GM19035 (cell line): ENCODE results near the gene GDA.

ENCODE experiments used
- ATAC-seq: cut with Tn5 transposase; IDR thresholded peaks from one replicate; pipeline ENCODE4 v1.9.1; 2021; ENCODE audit not compliant: unreplicated experiment

Gene GDA

DNA sequence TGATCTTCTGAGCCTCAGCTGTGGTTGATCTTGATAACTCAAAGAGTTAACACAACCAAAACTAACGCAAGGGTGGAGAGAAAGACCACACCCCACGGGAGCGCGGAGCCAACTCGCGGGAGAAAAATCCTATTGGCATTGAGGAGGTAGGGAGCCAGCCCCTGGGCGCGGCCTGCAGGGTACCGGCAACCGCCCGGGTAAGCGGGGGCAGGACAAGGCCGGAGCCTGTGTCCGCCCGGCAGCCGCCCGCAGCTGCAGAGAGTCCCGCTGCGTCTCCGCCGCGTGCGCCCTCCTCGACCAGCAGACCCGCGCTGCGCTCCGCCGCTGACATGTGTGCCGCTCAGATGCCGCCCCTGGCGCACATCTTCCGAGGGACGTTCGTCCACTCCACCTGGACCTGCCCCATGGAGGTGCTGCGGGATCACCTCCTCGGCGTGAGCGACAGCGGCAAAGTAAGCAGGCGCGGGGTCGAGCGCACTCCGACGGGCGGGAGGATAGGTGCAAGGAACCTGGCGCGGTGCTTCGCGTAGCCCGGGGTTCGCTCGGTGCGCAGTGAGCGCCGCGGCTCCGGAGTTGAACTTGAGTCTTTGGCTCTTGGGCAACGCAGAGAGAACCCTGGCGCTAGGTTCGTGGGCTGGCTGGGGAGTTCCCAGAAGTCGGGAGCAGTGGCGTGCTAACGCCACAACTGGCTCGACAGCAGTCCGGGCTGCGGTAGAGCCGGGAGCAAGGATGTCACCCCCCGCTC is at the start of gene GDA:
GDA (plus strand) TSS at position 210 of the 745 bp plus-strand sequence; CDS start at position 330, 120 bp downstream.
- no peak for ATAC-seq

DNA sequence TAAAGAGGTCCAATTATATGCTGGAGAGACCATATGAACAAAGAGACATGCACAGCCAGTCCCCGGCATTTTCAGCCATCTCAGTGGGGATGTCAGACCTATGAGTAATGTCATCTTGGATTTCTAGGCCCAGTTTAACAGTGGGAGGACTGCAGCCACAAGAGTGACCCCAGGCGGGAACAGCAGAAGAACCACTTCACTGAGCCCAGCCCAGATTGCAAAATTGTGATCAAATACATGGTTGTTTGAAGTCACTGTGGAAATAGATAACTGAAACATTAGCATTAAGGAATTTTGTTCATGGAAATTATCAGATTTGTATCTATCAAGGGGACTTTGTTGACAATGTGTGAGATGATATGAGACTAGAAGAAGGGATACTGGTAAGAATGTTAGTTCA is 46.7 kb upstream of the GDA start:
- ATAC-seq: no peak

DNA sequence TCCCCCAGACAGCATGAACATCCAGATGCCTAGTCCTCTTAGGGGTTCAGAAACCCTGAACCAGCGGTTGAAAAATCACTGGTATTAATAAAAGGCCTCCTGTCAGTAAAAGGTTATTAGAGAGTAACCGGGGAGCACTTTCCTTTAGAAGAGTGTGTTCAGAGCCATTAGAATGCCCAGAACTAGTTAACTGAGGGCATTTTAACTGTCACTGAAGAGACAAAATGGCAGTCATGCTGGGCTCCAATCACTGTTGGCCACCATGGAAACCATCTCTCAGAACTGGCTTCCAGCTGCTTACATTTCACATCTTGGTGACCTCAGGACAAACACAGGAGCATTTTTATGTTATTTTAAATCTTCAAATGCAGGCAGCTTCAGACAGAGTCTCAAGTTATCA is 36.2 kb upstream of the GDA start:
- no peak for ATAC-seq

DNA sequence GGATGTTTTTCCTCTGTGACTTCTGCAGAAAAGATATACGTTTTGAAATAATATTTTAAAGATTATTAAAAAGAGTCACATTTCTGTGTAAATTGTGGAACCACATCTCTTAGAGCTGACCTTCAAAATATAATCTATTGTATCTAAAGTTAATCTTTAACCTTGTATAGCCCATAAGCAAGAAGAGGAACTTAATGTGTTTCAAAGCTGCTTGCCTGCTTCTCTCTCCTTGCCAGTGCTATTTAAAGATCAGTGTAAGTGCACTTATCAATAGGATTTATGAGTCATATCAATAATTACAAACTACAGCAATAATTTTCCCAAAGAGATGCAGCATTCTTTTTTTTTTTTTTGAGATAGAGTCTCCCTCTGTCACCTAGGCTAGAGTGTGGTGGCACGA is 29.4 kb upstream of the GDA start:
- ATAC-seq: no peak

DNA sequence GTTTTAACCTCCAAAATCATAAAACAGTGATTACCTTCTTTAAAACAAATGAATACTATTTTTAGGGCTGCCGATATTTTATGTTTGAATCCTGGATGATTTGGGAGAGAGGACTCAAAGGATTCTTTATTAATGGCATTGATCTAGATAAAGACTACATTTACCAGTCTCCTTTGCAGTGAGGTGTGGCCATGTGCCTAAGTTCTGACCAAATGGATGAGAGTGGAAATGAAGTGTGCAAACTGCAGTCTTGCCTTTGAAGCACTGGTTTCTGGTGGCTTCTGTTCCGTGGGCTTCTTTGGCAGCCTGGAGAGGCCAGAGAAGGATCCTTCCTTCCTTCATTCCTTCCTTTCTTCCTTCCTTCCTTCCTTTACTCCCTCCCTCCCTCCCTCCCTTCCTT is 24.3 kb upstream of the GDA start:
- no peak for ATAC-seq

DNA sequence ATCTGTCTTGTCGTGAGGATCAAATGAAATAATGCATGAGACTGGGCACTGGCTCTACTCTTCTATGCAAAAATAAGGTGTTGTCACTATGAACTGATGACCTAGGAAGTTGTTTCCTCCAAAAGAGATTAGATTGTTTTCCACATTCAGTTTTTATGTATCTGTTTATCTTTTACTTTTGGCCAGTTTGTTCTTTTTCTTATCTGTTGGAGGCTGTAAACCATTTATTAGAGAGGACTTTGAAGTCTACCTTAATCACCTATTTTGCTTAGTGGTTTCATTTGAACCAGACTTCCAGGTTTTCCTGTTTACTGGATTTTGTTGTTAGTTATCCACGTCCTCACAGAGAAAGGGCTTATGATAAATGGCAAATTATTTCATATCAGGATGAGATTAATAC is 21.5 kb upstream of the GDA start:
- ATAC-seq: no peak

DNA sequence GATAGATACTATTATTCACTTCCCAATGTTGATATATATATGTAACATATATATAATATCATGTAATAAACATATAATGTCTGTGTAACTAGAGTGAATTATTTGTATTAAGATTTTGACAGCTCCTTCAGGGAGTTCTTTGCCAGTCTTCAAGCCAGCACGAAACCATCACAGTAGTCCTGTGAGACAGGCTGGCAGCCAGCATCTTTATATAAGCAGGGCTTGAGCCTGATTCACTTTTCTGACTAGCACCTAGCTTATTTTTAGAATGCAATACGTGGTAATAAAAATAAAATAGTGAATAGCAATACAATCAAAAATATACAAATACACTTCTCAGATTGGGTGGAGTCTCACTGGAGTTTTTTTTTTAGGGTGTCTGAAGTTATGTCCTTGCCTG is 20.7 kb upstream of the GDA start:
- no peak for ATAC-seq

DNA sequence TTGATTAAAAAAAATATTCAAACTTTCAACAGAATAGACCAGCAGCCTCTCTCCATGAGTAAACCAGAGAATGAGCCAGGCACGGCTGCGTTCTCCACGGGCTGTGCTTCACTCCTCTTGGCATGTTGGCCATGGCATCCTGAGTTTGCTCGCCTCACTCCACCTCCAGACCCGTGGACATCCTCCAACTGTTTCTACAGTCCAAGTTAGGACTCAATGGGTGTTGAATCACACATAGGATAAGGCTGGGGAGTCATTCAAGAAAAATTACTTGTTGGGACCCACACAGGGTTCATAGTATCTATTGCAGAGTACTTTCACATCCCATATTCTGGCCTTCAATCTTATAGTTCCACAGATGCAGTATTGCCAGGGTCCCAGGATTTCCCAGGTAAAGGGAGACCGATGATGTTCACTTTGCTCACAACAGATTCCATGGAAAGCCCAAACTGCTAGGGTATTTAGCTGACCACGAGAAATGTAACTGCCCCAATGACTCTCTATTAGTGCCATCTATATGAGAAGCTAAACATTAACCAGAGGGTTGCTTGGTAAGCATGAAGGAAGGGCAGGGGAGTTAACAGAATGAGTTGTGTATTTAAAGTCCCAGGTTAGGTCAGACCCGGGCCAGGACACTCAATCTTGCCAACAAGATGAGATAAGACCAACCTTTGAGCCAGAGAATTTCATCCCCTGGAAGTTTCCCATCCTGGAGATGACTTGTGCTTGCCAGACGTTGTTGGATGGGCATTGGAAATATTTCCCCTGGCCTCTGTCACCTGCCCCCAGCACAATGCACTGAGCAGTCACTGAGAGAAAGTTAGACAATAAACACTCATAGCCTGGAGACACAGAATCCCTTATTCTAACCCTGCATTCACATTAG is 19.7 kb upstream of the GDA start:
- ATAC-seq: no peak

DNA sequence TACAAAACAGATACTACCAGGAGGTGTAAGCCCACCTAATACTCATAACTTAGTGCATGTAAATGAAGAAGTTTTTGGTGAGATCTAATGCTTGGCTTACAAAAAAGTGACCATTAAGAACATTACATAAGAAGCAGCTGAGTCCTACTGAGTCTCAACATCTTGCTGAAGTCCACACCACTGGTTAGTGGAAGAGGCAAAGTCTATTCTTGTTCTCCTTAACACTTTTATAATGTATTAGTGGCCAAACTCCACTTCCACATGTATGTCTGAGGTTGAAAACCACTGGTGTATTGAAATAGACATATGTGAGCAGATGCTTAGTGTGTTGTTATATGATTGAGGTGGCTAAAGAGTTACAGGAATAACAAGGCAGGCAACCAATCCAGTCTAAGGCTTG is 18.9 kb upstream of the GDA start:
- no peak for ATAC-seq

DNA sequence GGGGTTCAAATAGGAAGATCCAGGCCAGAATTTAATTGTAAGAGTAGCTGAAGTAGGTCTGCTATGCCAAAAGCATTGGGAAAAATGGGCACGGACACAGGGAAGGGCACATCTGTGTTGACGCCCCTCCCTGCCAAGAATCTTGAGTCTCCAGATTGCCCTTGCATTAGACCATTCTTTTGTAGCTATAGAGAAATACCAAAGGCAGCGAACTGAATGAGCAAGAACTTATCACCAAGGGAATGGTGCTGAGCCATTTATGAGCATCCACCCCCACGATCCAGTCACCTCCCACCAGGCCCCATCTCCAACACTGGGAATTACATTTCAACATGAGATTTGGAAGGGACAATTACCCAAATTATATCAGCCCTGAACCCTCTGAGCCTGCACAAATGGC is 18.0 kb upstream of the GDA start:
- no peak for ATAC-seq

DNA sequence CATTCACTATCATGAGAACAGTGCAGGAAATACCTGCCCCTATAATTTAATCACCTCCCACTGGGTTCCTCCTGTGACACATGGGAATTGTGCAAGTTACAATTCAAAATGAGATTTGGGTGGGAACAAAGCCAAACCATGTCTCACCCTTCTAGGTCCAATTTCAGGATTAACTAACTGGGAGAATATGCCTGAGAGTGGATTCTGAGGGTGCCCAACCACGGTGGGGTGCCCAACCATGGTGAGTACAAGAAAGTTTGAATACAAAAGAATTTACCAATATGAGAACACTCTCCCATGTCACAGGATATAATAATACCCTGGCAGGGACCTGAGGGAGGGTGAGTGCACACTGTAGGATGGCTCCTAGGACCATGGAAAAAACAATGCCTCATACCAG is 17.2 kb upstream of the GDA start:
- ATAC-seq: no peak

DNA sequence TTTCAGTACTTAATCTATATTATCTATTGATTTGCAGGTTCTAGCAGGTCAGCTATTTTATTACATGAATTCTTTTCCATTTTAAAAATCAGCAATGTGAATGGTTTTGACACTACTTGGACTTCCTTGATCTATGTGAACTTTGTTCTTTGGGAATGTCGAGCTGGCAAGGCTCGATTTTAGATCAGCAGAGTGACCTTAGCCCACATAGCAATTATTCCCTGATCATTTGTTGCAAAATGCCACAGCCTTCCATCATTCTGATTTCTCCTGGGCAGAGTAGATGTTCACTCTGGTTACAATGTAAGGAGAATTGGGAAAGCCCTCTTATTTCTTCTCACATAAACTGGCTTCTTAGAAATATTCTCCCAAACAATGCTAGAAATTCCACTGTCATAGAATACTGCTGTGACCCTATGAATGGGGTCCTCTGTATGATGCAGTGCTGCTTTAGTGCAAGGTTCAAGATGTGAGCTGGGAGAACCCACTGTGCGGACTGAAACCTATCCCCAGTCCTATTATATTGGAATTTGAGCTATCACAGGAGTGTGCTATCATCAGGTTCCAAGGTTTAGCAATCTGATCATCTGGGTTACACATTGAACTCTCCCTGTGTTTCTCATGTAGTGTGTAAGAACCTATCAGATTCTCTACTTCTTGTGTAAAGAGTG is 15.7 kb upstream of the GDA start:
- no peak for ATAC-seq

DNA sequence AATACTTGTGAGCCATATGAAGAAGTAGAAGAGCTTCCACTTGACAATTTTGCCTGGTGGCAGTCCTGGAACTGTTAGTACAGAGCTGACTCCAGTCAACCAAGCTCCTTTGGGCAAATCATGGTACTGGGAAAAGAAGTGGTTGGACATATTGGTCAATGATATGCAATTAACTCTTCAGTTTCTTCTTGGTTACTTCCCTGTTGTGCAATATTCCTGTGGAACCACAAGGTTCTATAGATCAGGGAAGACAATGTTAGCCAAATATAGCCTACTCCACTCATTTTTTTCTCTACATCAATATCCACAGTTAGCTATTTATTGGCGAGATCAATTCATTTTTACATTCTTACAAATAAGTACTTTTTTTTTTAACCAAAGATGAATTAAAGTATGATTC is 14.4 kb upstream of the GDA start:
- no peak for ATAC-seq

DNA sequence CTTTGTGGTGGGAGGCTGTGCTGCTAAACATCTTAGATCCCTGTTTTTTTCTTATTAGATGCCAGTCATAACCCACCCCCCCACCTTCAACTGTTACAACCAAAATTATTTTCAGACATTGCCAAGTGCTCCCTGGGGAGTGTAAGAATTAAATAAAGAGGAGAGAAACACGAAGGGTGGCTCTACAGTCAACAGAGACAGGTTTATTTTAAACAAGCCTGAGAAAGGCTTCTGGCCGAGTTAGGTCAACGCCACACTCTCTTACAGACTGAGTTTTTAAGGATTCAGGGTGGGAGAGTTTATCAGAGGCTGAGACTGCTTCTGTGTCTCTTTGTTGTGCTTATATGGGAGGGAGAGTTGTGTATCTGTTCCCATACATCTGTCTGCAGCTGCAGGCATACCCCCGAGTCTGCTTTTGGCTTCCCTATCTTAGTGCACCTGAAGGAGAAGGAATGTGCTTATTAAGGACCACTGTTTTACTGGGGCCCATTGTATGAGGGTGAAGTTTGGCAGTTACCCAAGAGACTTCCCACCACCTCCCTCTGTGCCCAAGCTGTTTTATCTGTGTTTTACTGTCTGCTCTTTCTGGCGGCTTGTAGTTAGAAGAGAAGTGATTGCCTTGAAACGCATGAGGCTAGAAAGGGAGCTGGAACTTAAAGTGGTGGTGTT is 11.4 kb upstream of the GDA start:
- no peak for ATAC-seq

DNA sequence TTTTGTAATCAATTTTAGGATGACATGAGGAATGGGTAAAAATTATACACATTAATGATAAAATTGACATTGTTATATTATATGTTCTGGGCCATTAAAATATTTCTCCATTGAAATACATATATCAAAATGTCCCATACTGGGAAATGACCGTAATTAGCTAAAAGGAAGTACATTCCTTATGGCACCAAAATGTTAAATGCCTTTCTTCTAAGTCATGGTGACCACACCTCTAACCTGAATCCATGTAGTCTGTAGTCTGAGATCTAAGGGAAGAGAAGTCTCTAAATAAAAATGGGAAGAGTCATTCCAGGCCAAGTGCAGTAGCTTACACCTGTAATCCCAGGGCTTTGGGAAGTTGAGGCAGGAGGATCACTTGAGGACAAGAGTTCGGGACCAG is 10.0 kb upstream of the GDA start:
- ATAC-seq: no peak

DNA sequence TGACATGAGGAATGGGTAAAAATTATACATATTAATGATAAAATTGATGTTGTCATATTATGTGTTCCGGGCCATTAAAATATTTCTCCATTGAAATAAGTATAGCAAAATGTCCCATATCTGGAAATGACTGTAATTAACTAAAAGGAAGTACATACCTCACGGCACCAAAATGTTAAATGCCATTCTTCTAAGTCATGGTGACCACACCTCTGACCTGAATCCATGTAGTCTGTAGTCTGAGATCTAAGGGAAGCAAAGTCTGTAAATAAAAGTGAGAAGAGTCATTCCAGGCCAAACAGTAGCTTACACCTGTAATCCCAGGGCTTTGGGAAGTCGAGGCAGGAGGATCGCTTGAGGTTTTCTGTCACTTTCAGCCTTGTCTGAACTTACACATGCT is 8.7 kb upstream of the GDA start:
- no peak for ATAC-seq

DNA sequence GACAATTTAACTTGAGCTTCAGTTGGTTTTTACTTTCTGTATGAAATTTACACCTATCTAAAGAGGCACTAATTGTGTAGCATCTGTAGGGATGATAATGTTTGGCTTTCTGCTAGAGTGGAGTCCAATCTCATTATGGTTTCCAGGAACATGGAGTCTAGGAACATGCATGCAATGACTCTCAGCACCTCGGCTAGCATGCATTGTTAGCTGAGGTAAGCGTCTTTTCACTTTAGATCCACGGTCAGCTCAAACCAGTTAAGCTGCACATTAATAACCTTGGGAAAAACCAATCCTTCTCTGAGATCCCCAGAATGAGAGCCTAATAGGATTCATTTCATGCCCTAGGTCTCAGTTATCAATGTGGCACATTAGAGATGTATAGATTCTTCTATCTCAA is 7.8 kb upstream of the GDA start:
- no peak for ATAC-seq

DNA sequence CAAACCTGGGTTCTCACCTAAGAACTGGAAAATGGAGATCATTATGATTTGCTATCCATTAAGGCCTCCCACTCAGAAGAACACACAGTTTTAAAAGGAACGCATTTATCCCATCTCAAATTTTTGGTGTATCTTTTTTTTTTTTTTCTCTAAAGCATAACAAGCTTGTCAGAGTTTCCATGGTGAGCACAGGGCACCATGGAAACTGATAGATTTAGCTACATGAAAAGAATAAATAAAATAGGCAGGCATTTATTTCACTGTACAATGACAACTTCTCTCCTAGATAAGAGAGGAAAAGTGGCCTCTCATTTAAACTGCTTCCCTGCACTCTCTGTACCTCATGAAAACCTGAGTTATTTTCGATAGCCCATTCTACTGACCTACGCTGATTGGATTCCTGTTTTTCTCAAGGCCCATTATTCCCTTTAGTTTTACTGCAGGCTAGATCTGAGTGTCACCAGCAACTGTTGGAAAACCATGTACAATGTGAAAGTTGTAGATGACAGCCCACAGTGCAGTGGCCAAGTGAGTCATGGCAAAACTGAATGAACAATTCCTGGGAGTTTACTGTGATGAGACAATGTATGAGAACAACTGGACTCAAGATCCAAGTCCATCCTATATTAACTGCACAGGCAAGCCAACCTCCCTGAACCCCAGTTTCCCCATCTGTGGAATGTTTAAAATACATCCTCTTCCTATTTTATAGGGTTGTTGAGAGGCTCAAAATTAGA is 4.3 kb upstream of the GDA start:
- ATAC-seq: no peak

DNA sequence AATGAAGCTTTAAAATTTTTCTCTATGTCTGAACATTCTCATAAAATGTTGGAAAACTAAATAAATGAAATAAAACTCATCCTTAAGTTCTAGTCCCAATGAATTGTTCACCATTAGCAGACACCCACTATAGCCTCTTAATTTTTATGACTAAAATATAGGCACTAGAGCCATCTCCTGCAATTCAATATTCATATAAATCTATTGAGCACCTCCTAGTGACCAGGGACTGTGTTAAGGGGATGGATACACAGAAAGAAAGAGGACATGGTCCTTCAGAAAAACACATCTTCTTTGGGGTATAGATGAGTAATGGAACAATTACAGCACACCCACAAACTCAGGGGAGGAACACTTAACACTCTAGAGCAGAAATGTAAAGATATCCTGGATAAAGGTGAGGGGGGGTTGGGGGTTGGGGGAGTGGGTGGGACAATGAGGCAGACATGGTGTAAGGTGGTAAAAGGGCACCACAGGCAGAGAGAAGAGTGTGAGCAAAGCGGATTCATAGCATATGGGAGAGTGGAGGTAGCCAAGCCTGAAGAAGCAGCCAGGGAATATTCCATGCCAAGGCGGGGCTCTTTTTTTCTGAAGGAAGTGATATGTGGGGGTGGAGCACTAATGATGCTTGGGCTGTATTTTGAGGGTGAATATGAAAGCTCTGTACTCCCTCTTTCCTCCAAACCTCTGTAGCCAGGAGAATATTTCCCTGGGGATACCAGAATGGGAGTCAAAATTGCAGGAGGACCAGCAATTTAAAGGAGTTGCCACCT is 3.3 kb upstream of the GDA start:
- ATAC-seq: no peak

DNA sequence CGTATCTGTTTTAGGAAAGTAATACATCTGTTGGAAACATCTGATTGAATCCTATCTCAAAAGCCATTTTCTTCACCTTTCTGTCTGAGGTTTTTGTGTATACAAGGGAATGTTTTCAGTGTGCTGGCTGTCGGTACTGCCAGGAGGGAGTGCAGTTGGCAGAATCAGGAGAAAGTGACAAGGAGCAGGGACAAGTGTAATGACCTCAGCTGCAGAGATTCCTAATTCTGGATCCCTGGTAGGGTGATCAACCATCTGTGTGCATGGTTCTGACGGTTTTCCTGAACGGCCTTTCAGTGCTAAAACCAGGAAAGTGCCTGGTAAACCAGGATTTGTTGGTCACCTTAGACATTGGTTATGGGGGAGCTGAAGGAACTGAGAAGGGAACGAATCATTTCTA is 1.6 kb upstream of the GDA start:
- ATAC-seq: no peak
